Nephron (organoid): ENCODE results near the gene MYCN.

ENCODE experiments used
- H3K27ac Mint-ChIP-seq, 3 experiments: 2 replicates each; pipeline ENCODE4 v1.8.0; 2020; ENCODE audit warnings: mixed read lengths in 3 of 3, mild to moderate bottlenecking in 2 of 3, moderate library complexity in 1 of 3
- H3K27me3 Mint-ChIP-seq: 2 replicates; pipeline ENCODE4 v1.8.0; 2021; ENCODE audit warnings: low read depth, mild to moderate bottlenecking, moderate library complexity, mixed read lengths
- H3K36me3 Mint-ChIP-seq: 2 replicates; pipeline ENCODE4 v1.8.0; 2020; ENCODE audit warnings: low read depth, mixed read lengths
- H3K4me1 Mint-ChIP-seq: 2 replicates; pipeline ENCODE4 v1.8.0; 2020; ENCODE audit warnings: mixed read lengths
- H3K4me3 Mint-ChIP-seq, 3 experiments: 2 replicates each; pipeline ENCODE4 v1.8.0; 2020; ENCODE audit warnings: mild to moderate bottlenecking in 3 of 3, mixed read lengths in 3 of 3, moderate library complexity in 2 of 3
- H3K9me3 Mint-ChIP-seq: 2 replicates; pipeline ENCODE4 v1.8.0; 2020; ENCODE audit warnings: mixed read lengths
- CTCF ChIP-seq, 3 experiments: fragments of 200-600 bp; sonication (generic); IDR thresholded peaks; one replicate each; pipeline ENCODE4 v1.5.0; 2021; ENCODE audit warnings: antibody characterized with exemption in 3 of 3; ENCODE audit not compliant: unreplicated experiment in 3 of 3

The MYCN gene

GRCh38 chr2:15965564-15966019 is 25.2 kb downstream of the MYCN start:
- Mint-ChIP-seq H3K36me3 (no peaks in the 10 kb centered on the region), H3K4me3 (no peak overlapping the region), H3K27ac (no peak overlapping the region), H3K27me3 (peaks cover 4% of the 10 kb centered on the region), H3K4me1 (no peaks in the 10 kb centered on the region), H3K9me3 (peaks cover 10% of the 10 kb centered on the region)
- TF ChIP-seq CTCF (IDR thresholded peaks at IDR 0.05; ENCODE audit: unreplicated experiment in 3 of 3) = no peak

- Mint-ChIP-seq H3K4me1 (no peaks in the 10 kb centered on the region), H3K4me3 (no peak overlapping the region), H3K27me3 (peaks cover 4% of the 10 kb centered on the region), H3K9me3 (peaks cover 4% of the 10 kb centered on the region), H3K36me3 (no peaks in the 10 kb centered on the region), H3K27ac (peak overlapping the region in 2 of 3 experiments; percentile 20 to 22)
- no peak for TF ChIP-seq CTCF (IDR thresholded peaks at IDR 0.05; ENCODE audit: unreplicated experiment in 3 of 3)
Measured at GRCh38 chr2:15967415-15968279, 27.3 kb downstream of the MYCN start.

GRCh38 chr2:15968280-15969178 is 28.2 kb downstream of the MYCN start:
- Mint-ChIP-seq H3K36me3 (no peaks in the 10 kb centered on the region), H3K27me3 (peaks cover 4% of the 10 kb centered on the region), H3K4me3 (no peak overlapping the region), H3K27ac (peak overlapping the region in 2 of 3 experiments; percentile 20 to 22), H3K9me3 (peaks cover 4% of the 10 kb centered on the region), H3K4me1 (peaks cover 3% of the 10 kb centered on the region)
- no peak for TF ChIP-seq CTCF (IDR thresholded peaks at IDR 0.05; ENCODE audit: unreplicated experiment in 3 of 3)

GRCh38 chr2:15969214-15969613 is 28.9 kb downstream of the MYCN start:
- Mint-ChIP-seq H3K4me3 (no peak overlapping the region), H3K4me1 (peaks cover 9% of the 10 kb centered on the region), H3K27ac (no peak overlapping the region), H3K36me3 (no peaks in the 10 kb centered on the region), H3K9me3 (no peaks in the 10 kb centered on the region), H3K27me3 (no peaks in the 10 kb centered on the region)
- no peak for TF ChIP-seq CTCF (IDR thresholded peaks at IDR 0.05; ENCODE audit: unreplicated experiment in 3 of 3)

- Mint-ChIP-seq H3K9me3 (no peaks in the 10 kb centered on the region), H3K4me1 (peaks cover 14% of the 10 kb centered on the region), H3K27ac (peak overlapping the region in 1 of 3 experiments; percentile 8), H3K27me3 (no peaks in the 10 kb centered on the region), H3K4me3 (no peak overlapping the region), H3K36me3 (no peaks in the 10 kb centered on the region)
- TF ChIP-seq CTCF (IDR thresholded peaks at IDR 0.05; ENCODE audit: unreplicated experiment in 3 of 3) = no peak
Measured at GRCh38 chr2:15970701-15971100, 30.4 kb downstream of the MYCN start.
